HepG2 (cell line): ENCODE results near the gene PRCD. TPM values are rescaled to one million over a fixed set of nuclear protein-coding genes. Genes with fewer than 3 reads are reported as not detected.

Source experiments
- ARNT2 ChIP-seq: sonication (generic); formaldehyde crosslinking; IDR thresholded peaks from 2 replicates; pipeline ENCODE4 v1.8.0; 2022; ENCODE audit warnings: mild to moderate bottlenecking, low read depth, missing genetic modification reagents, moderate library complexity
- CENPBD1 ChIP-seq: sonication (generic); formaldehyde crosslinking; IDR thresholded peaks from 2 replicates; pipeline ENCODE4 v1.8.0; 2022; ENCODE audit warnings: missing genetic modification reagents, low read depth, mild to moderate bottlenecking, borderline replicate concordance
- CENPX ChIP-seq: sonication (generic); formaldehyde crosslinking; IDR thresholded peaks from 2 replicates; pipeline ENCODE4 v1.9.0; 2021; ENCODE audit warnings: mild to moderate bottlenecking, missing genetic modification reagents, moderate library complexity
- HOXA5 ChIP-seq: sonication (generic); formaldehyde crosslinking; IDR thresholded peaks from 2 replicates; pipeline ENCODE4 v1.4.0; 2020; ENCODE audit warnings: missing genetic modification reagents
- IRX3 ChIP-seq: sonication (generic); formaldehyde crosslinking; IDR thresholded peaks from 2 replicates; pipeline ENCODE4 v1.8.1; 2023; ENCODE audit warnings: mild to moderate bottlenecking, low read depth, missing genetic modification reagents, borderline replicate concordance
- LCORL ChIP-seq, 2 experiments: fragments of 450-650 bp in 1 of 2; sonication (generic) in 1 of 2; formaldehyde crosslinking in 1 of 2; IDR thresholded peaks; 2 replicates each; pipeline versions ENCODE4 v1.5.0 to v1.6.1; 2017 to 2020; ENCODE audit warnings: antibody characterized with exemption in 1 of 2, missing genetic modification reagents in 1 of 2
- PLSCR1 ChIP-seq: sonication (generic); formaldehyde crosslinking; IDR thresholded peaks from 2 replicates; pipeline ENCODE4 v1.5.0; 2020; ENCODE audit warnings: missing genetic modification reagents, mild to moderate bottlenecking, borderline replicate concordance
- TAF1 ChIP-seq: sonication (generic); formaldehyde crosslinking; IDR thresholded peaks from 2 replicates; pipeline ENCODE4 v1.4.0; 2020; ENCODE audit warnings: missing genetic modification reagents
- ZIK1 ChIP-seq: sonication (generic); formaldehyde crosslinking; IDR thresholded peaks from 2 replicates; pipeline ENCODE4 v1.5.0; 2020; ENCODE audit warnings: mild to moderate bottlenecking, low read depth, missing genetic modification reagents, borderline replicate concordance
- ZNF318 ChIP-seq: sonication (generic); formaldehyde crosslinking; IDR thresholded peaks from 2 replicates; pipeline ENCODE4 v1.4.0; 2020; ENCODE audit warnings: mild to moderate bottlenecking, missing genetic modification reagents
- ZNF557 ChIP-seq: sonication (generic); formaldehyde crosslinking; IDR thresholded peaks from 2 replicates; pipeline ENCODE4 v1.4.0; 2020; ENCODE audit warnings: missing genetic modification reagents
- polyA plus RNA-seq, 8 experiments: library from polyadenylated mRNA; depleted of rRNA in 3 of 8; stranded (reverse) in 7 of 8; unstranded in 1 of 8; fragments of >200 nt; fragmentation: Illumina TruSeq in 4 of 8; extraction: Trizol in 4 of 8; gene quantifications; 2 replicates each; pipeline versions ENCODE4 v1.2.1 to v1.2.3, GENCODE V29; 2011 to 2016; ENCODE audit warnings: low read depth in 4 of 8, missing spikeins in 1 of 8, mixed read lengths in 1 of 8; ENCODE audit not compliant: insufficient read depth in 1 of 8
- total RNA-seq, 5 experiments: library from RNA; depleted of rRNA; stranded (reverse); fragments of >200 nt; fragmentation: Illumina TruSeq; extraction: Trizol; gene quantifications; 2 replicates each; pipeline ENCODE4 v1.2.3, GENCODE V29; 2016; ENCODE audit warnings: low read depth in 1 of 5

Gene PRCD
- total and polyA plus RNA-seq, 2 of the 13 experiments (the other 11 are each of a cell fraction or from before 2014, with no cell fraction given): 0.51 TPM; not detected in 1

- no peak for TF ChIP-seq ZNF318
- TF ChIP-seq HOXA5 (CRISPR knock-in tag): no peak; the same call in 1 of the 2 replicates
- no peak for TF ChIP-seq ZNF557 (CRISPR knock-in tag)
- no peak for TF ChIP-seq LCORL (IDR thresholded peaks at IDR 0.05)
- TF ChIP-seq LCORL (CRISPR knock-in tag; IDR thresholded peaks at IDR 0.05): peak; percentile 37; the same call in 1 of the 2 replicates
- TF ChIP-seq TAF1 (CRISPR knock-in tag): 0 out of 2 replicates have a peak, but pooled peaks have one; percentile 18
- TF ChIP-seq ZIK1 (CRISPR knock-in tag): no peak
- TF ChIP-seq PLSCR1 (CRISPR knock-in tag): no peak
- no peak for TF ChIP-seq CENPX (CRISPR knock-in tag)
- TF ChIP-seq IRX3 (CRISPR knock-in tag): 0 out of 2 replicates have a peak, but pooled peaks have one; percentile 46
- no peak for TF ChIP-seq ARNT2
- TF ChIP-seq CENPBD1 (CRISPR knock-in tag): no peak
Observed at GRCh38 chr17:76567634-76568432, 28.0 kb downstream of the PRCD start (continued).
